Stimulated activated CD4-positive, alpha-beta T cell treated with anti-CD3 and anti-CD28 coated beads, Interleukin-4, amount 100 ng/mL, for 4 hours (primary cell): ENCODE results near the gene RFTN1.

Experiments
- DNase-seq, 2 experiments: peaks; one replicate each; pipeline ENCODE4 v3.0.0-alpha.2; 2020

The RFTN1 gene

DNA sequence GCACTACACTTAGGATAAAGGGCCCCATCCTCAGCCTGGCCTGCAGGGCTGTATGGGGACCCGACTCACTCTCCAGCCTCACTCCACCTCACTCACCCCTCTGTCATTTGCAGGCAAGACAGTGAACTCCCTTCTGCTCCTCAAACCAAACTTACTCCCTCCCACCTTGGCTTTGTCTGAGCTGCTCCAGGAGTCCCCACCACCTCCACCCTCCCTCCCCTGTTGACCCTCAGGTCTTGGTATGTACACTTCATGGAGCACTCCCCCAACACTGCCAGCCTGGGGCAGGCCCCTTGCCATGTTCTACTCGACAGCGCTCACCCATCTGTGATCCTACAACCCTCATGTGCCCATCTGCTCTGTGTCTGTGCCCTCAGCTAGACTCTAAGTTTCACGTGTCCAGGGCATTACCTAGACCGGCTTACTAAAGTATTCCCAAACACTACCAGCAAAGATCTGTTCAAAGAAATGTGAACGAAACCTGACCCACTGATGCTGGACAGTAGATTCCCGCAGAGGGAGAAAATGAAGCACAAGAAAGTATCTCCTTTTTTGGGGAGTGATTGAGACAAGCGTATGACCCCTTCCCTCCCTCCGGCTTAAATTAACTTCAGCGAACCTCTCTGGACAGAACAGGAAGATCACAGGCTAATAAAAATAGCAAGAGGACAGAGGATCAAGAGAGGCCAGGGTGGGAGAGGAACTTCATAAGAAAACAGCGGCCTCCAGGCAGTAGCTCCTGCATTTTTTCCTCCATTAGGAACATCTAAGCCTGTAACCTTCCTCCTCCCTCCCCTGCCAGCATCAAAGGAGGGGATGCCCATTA is 113.2 kb downstream of the RFTN1 start:
- no peak for DNase-seq

GRCh38 chr3:16399473-16399872 is 114.0 kb downstream of the RFTN1 start:
- DNase-seq = no peak

DNA sequence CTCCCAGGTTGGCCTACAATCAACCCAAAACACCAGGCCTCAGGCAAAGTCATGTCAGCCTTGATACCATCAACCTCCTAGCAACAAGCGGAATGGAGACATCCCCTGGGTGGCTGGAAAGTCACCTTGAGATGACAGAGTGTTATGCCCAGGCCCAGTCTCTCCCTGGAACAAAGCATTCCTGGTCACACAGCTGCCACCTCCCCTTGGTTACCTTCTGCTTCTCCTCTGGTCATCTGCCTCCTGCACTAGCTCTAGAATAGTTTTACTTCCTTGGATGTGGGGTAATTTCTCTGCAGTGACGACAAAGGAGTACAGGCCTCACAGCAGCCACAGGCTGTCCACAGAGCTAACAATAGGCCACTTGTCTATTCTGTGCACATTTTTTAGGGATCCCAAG is 114.9 kb downstream of the RFTN1 start:
- DNase-seq = no peak

- DNase-seq = no peak
Observed at GRCh38 chr3:16396202-16396601, 117.3 kb downstream of the RFTN1 start.

GRCh38 chr3:16395212-16395611 is 118.3 kb downstream of the RFTN1 start:
- DNase-seq = no peak

GRCh38 chr3:16394639-16395038 is 118.9 kb downstream of the RFTN1 start:
- no peak for DNase-seq

- DNase-seq = no peak
Observed at GRCh38 chr3:16392717-16393116, 120.8 kb downstream of the RFTN1 start.

- no peak for DNase-seq
Observed at GRCh38 chr3:16392065-16392464, 121.4 kb downstream of the RFTN1 start.

DNA sequence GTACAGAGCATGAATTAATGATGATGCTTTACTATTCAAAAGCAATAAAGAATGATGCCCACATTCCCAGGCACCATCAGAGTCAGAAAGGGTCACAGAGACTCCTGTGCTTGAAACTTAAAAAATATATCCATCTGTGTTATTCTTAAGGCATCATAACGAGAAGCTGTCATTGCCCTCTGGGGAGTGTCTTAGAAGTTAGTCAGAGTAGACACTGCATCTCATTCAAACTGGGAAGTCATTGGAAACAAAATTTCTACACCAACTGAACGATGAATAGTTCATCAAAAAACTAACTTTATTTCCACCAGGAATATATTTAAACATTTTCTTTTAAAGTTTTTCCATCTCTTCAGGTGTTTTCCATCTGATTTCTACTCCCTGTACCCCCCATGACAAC is 122.9 kb downstream of the RFTN1 start:
- DNase-seq = no peak

GRCh38 chr3:16388850-16389441 is 124.6 kb downstream of the RFTN1 start:
- DNase-seq = no peak

DNA sequence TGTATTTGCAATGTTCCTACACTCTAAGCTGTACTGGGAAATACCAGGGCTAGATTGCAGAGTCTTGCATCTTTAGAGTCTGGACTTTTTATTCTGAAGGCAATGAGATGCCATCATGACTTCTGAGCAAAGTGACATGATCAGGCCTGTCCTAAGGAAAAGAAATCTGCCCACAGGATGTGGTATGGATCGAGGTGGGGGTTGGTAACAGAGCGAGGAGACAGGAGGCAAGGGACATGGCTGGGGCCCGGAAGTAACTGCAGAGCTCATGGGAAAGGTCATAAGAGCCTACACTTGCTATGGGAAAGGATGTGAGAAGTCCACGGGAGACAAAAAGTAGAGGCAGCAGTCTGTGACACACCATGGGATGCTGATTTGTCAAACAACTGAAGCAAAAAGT is 126.9 kb downstream of the RFTN1 start:
- no peak for DNase-seq

GRCh38 chr3:16385151-16385550 is 128.3 kb downstream of the RFTN1 start:
- DNase-seq = no peak

GRCh38 chr3:16383864-16384263 is 129.6 kb downstream of the RFTN1 start:
- DNase-seq = no peak

DNA sequence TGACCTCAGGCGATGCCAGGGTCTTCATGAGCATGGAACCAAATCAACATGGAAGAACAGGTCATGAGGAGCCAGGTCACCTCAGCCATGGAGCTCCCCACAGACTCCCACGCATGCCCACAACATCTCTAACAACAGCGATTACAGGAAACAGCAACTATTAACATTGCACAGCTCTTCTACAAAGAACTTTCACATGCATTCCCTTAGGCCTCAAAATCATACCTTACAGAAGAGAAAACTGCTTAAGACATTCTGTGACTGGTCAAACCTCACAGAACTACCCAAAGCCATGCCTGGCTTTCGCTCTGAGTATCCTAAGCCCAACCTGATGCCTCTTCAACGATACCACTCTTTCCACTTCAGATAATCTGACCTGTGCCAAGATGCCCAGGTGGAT is 130.7 kb downstream of the RFTN1 start:
- peak in 1 of 2 experiments; percentile 29 for DNase-seq

DNA sequence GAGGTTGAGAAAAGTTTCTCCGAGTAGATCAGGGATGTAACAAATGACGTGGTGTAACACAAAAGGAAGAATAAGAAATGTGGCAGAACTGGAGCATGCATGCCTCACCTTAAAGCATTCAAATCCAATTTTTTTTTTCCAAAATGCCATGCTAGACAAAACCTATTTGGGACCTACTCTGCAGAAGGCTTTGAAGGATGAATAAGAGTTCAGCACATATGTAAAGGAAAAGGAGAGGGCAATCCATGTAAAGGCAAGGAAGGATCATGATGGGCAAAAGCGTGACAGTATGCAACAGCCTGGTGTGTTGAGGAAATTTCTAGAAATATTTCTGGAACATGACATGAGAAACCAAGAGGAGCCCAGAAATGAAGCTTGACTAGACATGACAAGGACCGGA is 132.1 kb downstream of the RFTN1 start:
- no peak for DNase-seq

DNA sequence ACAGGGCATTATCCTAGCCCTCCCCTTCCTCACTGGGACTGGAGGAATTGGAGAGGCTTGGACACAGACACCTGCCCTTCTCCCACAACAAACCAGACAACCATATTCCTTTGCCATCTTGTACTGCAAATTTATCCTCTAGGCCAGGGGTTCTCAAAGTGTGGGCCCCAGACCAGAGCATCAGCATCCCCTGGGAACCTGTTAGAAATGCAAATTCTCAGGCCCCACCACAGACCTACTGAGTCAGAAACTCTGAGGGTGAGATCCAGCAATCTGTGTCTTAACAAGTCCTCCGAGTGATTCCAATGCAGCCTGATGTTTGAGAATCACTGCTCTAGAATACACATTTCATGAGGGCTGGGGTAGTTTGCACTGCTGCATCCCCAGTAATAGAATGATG is 133.1 kb downstream of the RFTN1 start:
- DNase-seq = no peak

DNA sequence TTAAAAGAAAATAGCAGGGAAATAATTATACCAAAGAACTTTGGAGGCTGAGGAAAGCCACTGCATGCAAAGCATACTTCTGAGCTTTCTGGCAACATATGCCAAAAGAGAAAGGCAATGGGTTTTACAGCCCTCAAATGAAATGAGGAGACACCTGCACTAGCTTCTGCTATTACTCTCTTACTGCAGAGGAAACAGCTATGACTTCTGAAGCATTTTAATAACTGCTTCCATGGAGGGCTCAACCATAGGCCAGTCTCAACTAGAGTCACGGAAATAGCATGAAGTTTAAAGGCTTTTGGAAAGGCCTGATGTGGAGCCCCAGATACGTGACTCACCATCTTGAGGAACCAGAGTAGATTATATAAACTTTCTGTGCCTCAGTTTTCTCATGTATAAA is 133.7 kb downstream of the RFTN1 start:
- no peak for DNase-seq

- no peak for DNase-seq
Observed at GRCh38 chr3:16378920-16379319, 134.6 kb downstream of the RFTN1 start.

- DNase-seq = no peak
Observed at GRCh38 chr3:16378415-16378814, 135.1 kb downstream of the RFTN1 start.

DNA sequence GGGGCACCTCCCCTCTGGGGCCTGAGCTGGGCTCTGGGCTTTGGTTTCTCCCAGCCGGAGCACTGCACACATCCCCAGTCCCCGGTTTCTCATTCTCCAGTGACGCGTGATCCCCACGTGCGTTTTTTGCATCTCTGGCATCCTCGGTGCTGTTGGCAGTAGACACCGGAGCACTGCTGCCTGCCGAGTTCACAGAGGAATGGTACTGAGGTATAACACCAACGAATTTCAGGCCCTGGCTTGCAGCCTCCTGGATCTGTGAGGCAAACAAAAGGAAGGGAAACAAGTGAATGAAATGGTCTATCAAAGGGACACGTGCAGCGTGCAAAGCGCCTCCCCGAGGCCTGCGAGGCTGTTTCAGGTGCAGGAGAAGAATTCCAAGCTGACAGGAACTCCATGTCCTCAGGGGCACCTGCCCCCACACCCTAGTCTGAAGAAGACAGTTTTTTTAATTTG is 135.6 kb downstream of the RFTN1 start:
- no peak for DNase-seq

DNA sequence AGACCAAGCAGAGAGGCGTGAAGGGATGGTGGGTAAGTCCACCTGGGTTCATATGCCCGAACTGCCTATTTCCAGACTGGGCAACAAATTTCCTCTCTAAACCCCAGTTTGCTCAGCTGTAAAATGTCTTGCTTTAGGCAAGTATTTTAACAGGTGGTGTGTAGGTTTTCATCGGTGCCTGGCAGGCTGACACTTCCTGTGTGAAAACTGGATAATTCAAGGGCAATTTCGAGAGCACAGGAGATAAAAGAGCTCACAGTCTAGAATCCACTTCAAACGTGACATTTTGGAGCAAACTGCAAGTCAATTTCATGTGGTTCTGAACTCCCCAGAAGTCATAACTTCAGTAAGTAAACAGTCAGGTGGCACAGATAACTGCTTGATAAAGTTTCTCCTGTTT is 136.3 kb downstream of the RFTN1 start:
- no peak for DNase-seq

DNA sequence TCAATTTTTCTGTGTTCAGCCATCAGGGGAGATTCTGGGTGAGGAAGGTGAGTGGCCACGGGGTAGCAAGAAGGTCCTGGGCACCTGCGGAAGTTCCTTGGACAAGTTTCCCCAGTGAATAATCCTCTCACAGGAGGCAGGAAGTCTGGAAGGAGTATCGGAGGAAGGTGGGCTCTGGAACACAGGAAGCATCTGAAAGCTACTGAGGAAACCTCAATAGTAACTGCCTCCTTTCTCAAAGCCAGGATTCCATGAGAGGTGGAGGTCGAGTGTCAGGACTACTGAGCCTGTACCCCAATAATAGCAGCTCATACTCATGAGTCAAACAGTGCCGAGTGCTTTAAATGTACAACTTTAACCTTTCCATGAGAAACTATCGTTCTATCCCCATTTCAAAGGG is 137.6 kb downstream of the RFTN1 start:
- DNase-seq = no peak

GRCh38 chr3:16374935-16375245 is 138.6 kb downstream of the RFTN1 start:
- no peak for DNase-seq

GRCh38 chr3:16374047-16374934 is 139.2 kb downstream of the RFTN1 start:
- no peak for DNase-seq
